ENCODE measurements around the gene CDC25B.
"Not testable (repeated sequence)": the region's sequence is repeated elsewhere in the genome, so short reads cannot be mapped to it uniquely, and the experiment has no call there.

The CDC25B gene

GRCh38 chr20:3784863-3785239 lies 11.3 kb upstream of the CDC25B start:
- DNase-seq (ENCODE audit: low read depth, low spot score), result no peak

- DNase-seq (ENCODE audit: low read depth, low spot score), result no peak
Observed at GRCh38 chr20:3785240-3786125, 10.6 kb upstream of the CDC25B start.

GRCh38 chr20:3786126-3786484 lies 10.0 kb upstream of the CDC25B start:
- DNase-seq (ENCODE audit: low read depth, low spot score), result no peak

- no peak for DNase-seq (ENCODE audit: low read depth, low spot score)
Observed at GRCh38 chr20:3786665-3787323, 9.3 kb upstream of the CDC25B start, which contains the start of gene CENPB. TSS of gene CENPB (minus strand) at chr20:3786740. CDS start at chr20:3786483, 257 bp downstream.

GRCh38 chr20:3787324-3788014 lies 8.6 kb upstream of the CDC25B start:
- no peak for DNase-seq (ENCODE audit: low read depth, low spot score)

- no peak for DNase-seq (ENCODE audit: low read depth, low spot score)
Observed at GRCh38 chr20:3788685-3789155, 7.4 kb upstream of the CDC25B start.

- not testable (repeated sequence) for DNase-seq (ENCODE audit: low read depth, low spot score)
Observed at GRCh38 chr20:3789201-3789600, 6.9 kb upstream of the CDC25B start.

- DNase-seq (ENCODE audit: low read depth, low spot score), result not testable (repeated sequence)
Observed at GRCh38 chr20:3794168-3794567, 1.9 kb upstream of the CDC25B start.

GRCh38 chr20:3794701-3795420 lies 1.2 kb upstream of the CDC25B start:
- DNase-seq (ENCODE audit: low read depth, low spot score), result no peak

- DNase-seq (ENCODE audit: low read depth, low spot score), result no peak
Observed at GRCh38 chr20:3796477-3797225, 541 bp downstream of the CDC25B start.

GRCh38 chr20:3797226-3797545 lies 1.1 kb downstream of the CDC25B start:
- DNase-seq (ENCODE audit: low read depth, low spot score), result no peak

- DNase-seq (ENCODE audit: low read depth, low spot score), result no peak
Observed at GRCh38 chr20:3797592-3798372, 1.7 kb downstream of the CDC25B start.

GRCh38 chr20:3798373-3798768 lies 2.3 kb downstream of the CDC25B start:
- no peak for DNase-seq (ENCODE audit: low read depth, low spot score)

- no peak for DNase-seq (ENCODE audit: low read depth, low spot score)
Observed at GRCh38 chr20:3798908-3799248, 2.8 kb downstream of the CDC25B start.

GRCh38 chr20:3800256-3800877 lies 4.3 kb downstream of the CDC25B start:
- peak; percentile 63 for DNase-seq (ENCODE audit: low read depth, low spot score)

GRCh38 chr20:3800878-3801260 lies 4.8 kb downstream of the CDC25B start:
- DNase-seq (ENCODE audit: low read depth, low spot score), result no peak

GRCh38 chr20:3801299-3801698 lies 5.2 kb downstream of the CDC25B start:
- no peak for DNase-seq (ENCODE audit: low read depth, low spot score)

GRCh38 chr20:3801846-3802245 lies 5.7 kb downstream of the CDC25B start:
- no peak for DNase-seq (ENCODE audit: low read depth, low spot score)

GRCh38 chr20:3802524-3803239 lies 6.6 kb downstream of the CDC25B start:
- no peak for DNase-seq (ENCODE audit: low read depth, low spot score)
